Measurements from ENCODE around the gene SCAPER.

GRCh38 chr15:76340803-76341365, 564.3 kb downstream of the SCAPER start:
- TF ChIP-seq, protein P1, sequence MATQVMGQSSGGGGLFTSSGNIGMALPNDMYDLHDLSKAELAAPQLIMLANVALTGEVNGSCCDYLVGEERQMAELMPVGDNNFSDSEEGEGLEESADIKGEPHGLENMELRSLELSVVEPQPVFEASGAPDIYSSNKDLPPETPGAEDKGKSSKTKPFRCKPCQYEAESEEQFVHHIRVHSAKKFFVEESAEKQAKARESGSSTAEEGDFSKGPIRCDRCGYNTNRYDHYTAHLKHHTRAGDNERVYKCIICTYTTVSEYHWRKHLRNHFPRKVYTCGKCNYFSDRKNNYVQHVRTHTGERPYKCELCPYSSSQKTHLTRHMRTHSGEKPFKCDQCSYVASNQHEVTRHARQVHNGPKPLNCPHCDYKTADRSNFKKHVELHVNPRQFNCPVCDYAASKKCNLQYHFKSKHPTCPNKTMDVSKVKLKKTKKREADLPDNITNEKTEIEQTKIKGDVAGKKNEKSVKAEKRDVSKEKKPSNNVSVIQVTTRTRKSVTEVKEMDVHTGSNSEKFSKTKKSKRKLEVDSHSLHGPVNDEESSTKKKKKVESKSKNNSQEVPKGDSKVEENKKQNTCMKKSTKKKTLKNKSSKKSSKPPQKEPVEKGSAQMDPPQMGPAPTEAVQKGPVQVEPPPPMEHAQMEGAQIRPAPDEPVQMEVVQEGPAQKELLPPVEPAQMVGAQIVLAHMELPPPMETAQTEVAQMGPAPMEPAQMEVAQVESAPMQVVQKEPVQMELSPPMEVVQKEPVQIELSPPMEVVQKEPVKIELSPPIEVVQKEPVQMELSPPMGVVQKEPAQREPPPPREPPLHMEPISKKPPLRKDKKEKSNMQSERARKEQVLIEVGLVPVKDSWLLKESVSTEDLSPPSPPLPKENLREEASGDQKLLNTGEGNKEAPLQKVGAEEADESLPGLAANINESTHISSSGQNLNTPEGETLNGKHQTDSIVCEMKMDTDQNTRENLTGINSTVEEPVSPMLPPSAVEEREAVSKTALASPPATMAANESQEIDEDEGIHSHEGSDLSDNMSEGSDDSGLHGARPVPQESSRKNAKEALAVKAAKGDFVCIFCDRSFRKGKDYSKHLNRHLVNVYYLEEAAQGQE (IDR thresholded peaks at IDR 0.05; ENCODE audit: low read depth) = no peak
- no peak for TF ChIP-seq MAX (IDR thresholded peaks at IDR 0.05)
- TF ChIP-seq ELF1 (IDR thresholded peaks at IDR 0.05; ENCODE audit: borderline replicate concordance, low read depth) = no peak
- no peak for TF ChIP-seq EZH2 (IDR thresholded peaks at IDR 0.05)
- no peak for TF ChIP-seq CTCF (IDR thresholded peaks at IDR 0.05 in 2 of 3, conservative IDR thresholded peaks at IDR 0.05 in 1 of 3; ENCODE audit: borderline replicate concordance in 1 of 3, insufficient read depth in 1 of 3, low read depth in 2 of 3, low read length in 2 of 3)
- TF ChIP-seq POLR2A (IDR thresholded peaks at IDR 0.05; ENCODE audit: borderline replicate concordance, extremely low read depth, insufficient read depth, insufficient read length) = no peak
- no peak for TF ChIP-seq EZH2phosphoT487 (IDR thresholded peaks at IDR 0.05; ENCODE audit: borderline replicate concordance)
- TF ChIP-seq ATF3 (IDR thresholded peaks at IDR 0.05) = no peak
- no peak for TF ChIP-seq POLR2AphosphoS5 (IDR thresholded peaks at IDR 0.05; ENCODE audit: low read depth, low read length)
- no peak for TF ChIP-seq FOSL1 (IDR thresholded peaks at IDR 0.05; ENCODE audit: low read depth)
- TF ChIP-seq YY1 (IDR thresholded peaks at IDR 0.05; ENCODE audit: extremely low read depth, insufficient replicate concordance, low read depth, low read length) = no peak
- no peak for TF ChIP-seq JUND (IDR thresholded peaks at IDR 0.05)
- no peak for TF ChIP-seq EGR1 (IDR thresholded peaks at IDR 0.05; ENCODE audit: low read depth)
- TF ChIP-seq SP1 (IDR thresholded peaks at IDR 0.05; ENCODE audit: low read depth) = no peak

All from HCT116 (cell line).